Measurements from ENCODE around the gene XIRP1.

The XIRP1 gene

GRCh38 chr3:39190281-39191025 lies 1.9 kb downstream of the XIRP1 start:
- Histone ChIP-seq H3K27ac (ENCODE audit: low read length) (no peak overlapping the region), H3K27me3 (ENCODE audit: low read depth, low read length) (no peaks in the 10 kb centered on the region), H3K4me1 (ENCODE audit: control insufficient read depth in 1 of 2, insufficient read depth in 2 of 2, low read length in 2 of 2) (peaks cover 0 to 5% of the 10 kb centered on the region in 2 donors), H3K9me3 (ENCODE audit: control insufficient read depth in 1 of 2, low read length in 2 of 2) (no peaks in the 10 kb centered on the region), H3K36me3 (ENCODE audit: control insufficient read depth in 1 of 2, insufficient read depth in 2 of 2, low read length in 2 of 2) (no peaks in the 10 kb centered on the region), H3K4me3 (ENCODE audit: low read depth in 1 of 2, low read length in 2 of 2) (no peak overlapping the region)

GRCh38 chr3:39189959-39190269 lies 2.5 kb downstream of the XIRP1 start:
- H3K27ac ChIP-seq (ENCODE audit: low read length): no peak overlapping the region

GRCh38 chr3:39189150-39189958 lies 3.0 kb downstream of the XIRP1 start:
- Histone ChIP-seq H3K9me3 (ENCODE audit: control insufficient read depth in 1 of 2, low read length in 2 of 2) (no peaks in the 10 kb centered on the region), H3K4me1 (ENCODE audit: control insufficient read depth in 1 of 2, insufficient read depth in 2 of 2, low read length in 2 of 2) (peaks cover 0 to 5% of the 10 kb centered on the region in 2 donors), H3K4me3 (ENCODE audit: low read depth in 1 of 2, low read length in 2 of 2) (no peak overlapping the region), H3K27ac (ENCODE audit: low read length) (no peak overlapping the region), H3K36me3 (ENCODE audit: control insufficient read depth in 1 of 2, insufficient read depth in 2 of 2, low read length in 2 of 2) (no peaks in the 10 kb centered on the region), H3K27me3 (ENCODE audit: low read depth, low read length) (no peaks in the 10 kb centered on the region)

More at GRCh38 chr3:39189959-39190269, 2.5 kb downstream of the XIRP1 start:
- Histone ChIP-seq H3K4me1 (ENCODE audit: control insufficient read depth in 1 of 2, insufficient read depth in 2 of 2, low read length in 2 of 2) (peaks cover 0 to 5% of the 10 kb centered on the region in 2 donors), H3K36me3 (ENCODE audit: control insufficient read depth in 1 of 2, insufficient read depth in 2 of 2, low read length in 2 of 2) (no peaks in the 10 kb centered on the region), H3K4me3 (ENCODE audit: low read depth in 1 of 2, low read length in 2 of 2) (no peak overlapping the region), H3K27me3 (ENCODE audit: low read depth, low read length) (no peaks in the 10 kb centered on the region), H3K9me3 (ENCODE audit: control insufficient read depth in 1 of 2, low read length in 2 of 2) (no peaks in the 10 kb centered on the region)

DNA sequence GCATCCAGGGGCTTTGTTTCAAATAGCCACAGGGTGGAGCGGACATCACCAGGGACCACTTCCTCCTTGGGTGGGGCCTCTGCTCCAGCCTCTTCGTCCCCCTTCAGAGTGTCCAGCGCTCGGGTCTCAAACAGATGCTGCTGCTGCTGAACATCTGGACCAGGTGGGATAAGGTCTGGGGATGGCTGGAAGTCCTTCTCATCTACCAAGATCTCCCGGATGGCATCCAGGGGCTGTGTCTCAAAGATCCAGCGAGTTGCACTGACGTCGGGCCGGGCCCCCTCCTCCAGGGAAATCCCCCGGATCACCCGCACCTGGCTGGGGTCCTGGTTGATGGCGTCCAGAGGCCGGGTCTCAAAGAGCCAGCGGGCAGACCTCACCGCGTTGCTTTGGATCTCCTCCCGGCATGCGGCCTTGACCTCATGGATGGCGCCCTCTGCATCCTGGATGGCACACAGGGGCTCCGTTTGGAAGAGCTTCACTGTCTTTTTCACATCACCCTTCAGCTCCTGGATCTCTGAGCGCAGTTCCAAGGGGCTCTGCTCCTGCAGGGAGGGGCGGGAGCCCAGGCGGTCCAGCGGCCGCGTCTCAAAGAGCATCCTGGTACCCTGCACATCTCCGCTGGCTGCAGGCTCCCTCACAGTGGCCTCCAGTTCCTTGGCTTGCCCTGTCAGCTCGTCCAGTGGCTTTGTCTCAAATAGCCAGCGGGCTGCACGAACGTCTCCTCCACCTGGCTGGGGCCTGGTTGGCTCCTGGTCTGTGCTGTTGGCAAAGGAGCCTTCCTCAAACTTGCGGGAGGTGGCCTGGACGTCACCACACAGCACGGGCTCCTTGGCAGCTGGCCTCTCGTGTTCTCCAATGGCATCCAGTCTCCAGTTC lies 3.9 kb downstream of the XIRP1 start:
- no peaks in the 10 kb centered on the region for H3K9me3 ChIP-seq (ENCODE audit: control insufficient read depth in 1 of 2, low read length in 2 of 2)
- H3K4me1 ChIP-seq (ENCODE audit: control insufficient read depth in 1 of 2, insufficient read depth in 2 of 2, low read length in 2 of 2): peaks cover 0 to 10% of the 10 kb centered on the region in 2 donors
- no peak overlapping the region for H3K27ac ChIP-seq (ENCODE audit: low read length)
- no peak overlapping the region for H3K4me3 ChIP-seq (ENCODE audit: low read depth in 1 of 2, low read length in 2 of 2)
- H3K27me3 ChIP-seq (ENCODE audit: low read depth, low read length): no peaks in the 10 kb centered on the region
- no peaks in the 10 kb centered on the region for H3K36me3 ChIP-seq (ENCODE audit: control insufficient read depth in 1 of 2, insufficient read depth in 2 of 2, low read length in 2 of 2)

DNA sequence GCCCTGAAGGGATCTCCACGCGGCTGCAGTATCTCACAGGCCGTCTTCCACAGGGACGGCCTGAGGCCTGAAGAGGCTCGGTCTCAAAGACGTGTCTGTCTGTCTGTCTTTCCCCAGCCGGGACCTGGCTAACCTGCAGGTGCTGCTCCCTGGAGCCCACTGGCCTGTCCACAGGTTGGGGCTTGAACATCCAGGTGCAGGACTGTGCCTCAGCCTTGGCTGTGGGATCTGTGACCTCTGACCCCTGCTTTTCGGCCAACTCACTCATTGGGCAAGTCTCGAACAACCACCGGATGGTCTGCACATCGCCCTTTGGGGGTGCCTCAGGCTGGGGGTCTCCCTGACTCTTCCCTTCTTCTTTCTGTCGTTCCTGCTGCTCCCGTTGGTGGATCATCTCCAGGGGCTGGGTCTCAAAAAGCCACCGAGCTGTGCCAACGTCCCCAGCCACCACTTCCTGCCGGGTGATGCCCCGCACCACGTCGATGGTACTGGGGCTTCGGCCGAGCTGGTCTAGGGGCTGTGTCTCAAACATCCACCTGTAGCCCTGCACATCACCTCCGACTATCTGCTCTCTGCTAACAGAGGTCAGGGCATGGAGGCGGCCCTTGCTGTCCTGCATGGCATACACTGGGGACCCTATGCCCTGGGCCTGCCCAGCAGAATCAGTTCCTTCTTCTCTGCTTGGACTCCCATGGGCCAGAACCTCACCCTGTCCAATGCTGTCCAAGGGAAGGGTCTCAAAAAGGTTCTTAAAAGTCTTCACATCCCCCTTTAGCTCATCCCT lies 4.8 kb downstream of the XIRP1 start:
- H3K36me3 ChIP-seq (ENCODE audit: control insufficient read depth in 1 of 2, insufficient read depth in 2 of 2, low read length in 2 of 2): no peaks in the 10 kb centered on the region
- peaks cover 0 to 16% of the 10 kb centered on the region in 2 donors for H3K4me1 ChIP-seq (ENCODE audit: control insufficient read depth in 1 of 2, insufficient read depth in 2 of 2, low read length in 2 of 2)
- H3K4me3 ChIP-seq (ENCODE audit: low read depth in 1 of 2, low read length in 2 of 2): no peak overlapping the region
- H3K27me3 ChIP-seq (ENCODE audit: low read depth, low read length): no peaks in the 10 kb centered on the region
- H3K9me3 ChIP-seq (ENCODE audit: control insufficient read depth in 1 of 2, low read length in 2 of 2): no peaks in the 10 kb centered on the region
- no peak overlapping the region for H3K27ac ChIP-seq (ENCODE audit: low read length)

DNA sequence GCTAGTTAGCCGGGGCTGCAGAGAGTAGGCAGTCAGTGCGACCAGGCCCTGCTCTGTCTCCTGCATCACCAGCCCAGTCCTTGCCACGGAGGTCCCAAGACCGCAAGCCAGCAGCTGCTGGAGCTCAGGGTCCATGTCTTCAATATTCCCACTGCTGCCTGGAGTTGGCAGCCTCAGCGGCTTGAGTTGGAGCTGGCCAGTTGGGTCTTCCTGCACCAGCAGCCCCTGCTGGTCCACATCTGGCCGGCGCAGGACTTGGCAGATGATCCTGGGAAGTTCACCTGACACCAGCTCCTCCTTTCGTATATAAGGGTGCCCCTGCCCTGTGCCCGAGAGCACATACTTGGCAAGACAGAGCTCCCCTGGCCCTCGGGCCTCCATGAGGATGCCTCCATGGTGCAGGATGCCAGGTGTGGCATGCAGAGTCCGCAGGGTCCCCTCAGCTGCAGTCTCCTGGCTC lies 5.7 kb downstream of the XIRP1 start:
- no peak overlapping the region for H3K27ac ChIP-seq (ENCODE audit: low read length)
- no peaks in the 10 kb centered on the region for H3K27me3 ChIP-seq (ENCODE audit: low read depth, low read length)
- no peaks in the 10 kb centered on the region for H3K36me3 ChIP-seq (ENCODE audit: control insufficient read depth in 1 of 2, insufficient read depth in 2 of 2, low read length in 2 of 2)
- peaks cover 0 to 19% of the 10 kb centered on the region in 2 donors for H3K4me1 ChIP-seq (ENCODE audit: control insufficient read depth in 1 of 2, insufficient read depth in 2 of 2, low read length in 2 of 2)
- no peak overlapping the region for H3K4me3 ChIP-seq (ENCODE audit: low read depth in 1 of 2, low read length in 2 of 2)
- H3K9me3 ChIP-seq (ENCODE audit: control insufficient read depth in 1 of 2, low read length in 2 of 2): no peaks in the 10 kb centered on the region

- Histone ChIP-seq H3K4me3 (ENCODE audit: low read depth in 1 of 2, low read length in 2 of 2) (no peak overlapping the region), H3K36me3 (ENCODE audit: control insufficient read depth in 1 of 2, insufficient read depth in 2 of 2, low read length in 2 of 2) (no peaks in the 10 kb centered on the region), H3K27me3 (ENCODE audit: low read depth, low read length) (no peaks in the 10 kb centered on the region), H3K27ac (ENCODE audit: low read length) (no peak overlapping the region), H3K4me1 (ENCODE audit: control insufficient read depth in 1 of 2, insufficient read depth in 2 of 2, low read length in 2 of 2) (peaks cover 0 to 19% of the 10 kb centered on the region in 2 donors), H3K9me3 (ENCODE audit: control insufficient read depth in 1 of 2, low read length in 2 of 2) (no peaks in the 10 kb centered on the region)
Observed at GRCh38 chr3:39185959-39186691, 6.3 kb downstream of the XIRP1 start.

DNA sequence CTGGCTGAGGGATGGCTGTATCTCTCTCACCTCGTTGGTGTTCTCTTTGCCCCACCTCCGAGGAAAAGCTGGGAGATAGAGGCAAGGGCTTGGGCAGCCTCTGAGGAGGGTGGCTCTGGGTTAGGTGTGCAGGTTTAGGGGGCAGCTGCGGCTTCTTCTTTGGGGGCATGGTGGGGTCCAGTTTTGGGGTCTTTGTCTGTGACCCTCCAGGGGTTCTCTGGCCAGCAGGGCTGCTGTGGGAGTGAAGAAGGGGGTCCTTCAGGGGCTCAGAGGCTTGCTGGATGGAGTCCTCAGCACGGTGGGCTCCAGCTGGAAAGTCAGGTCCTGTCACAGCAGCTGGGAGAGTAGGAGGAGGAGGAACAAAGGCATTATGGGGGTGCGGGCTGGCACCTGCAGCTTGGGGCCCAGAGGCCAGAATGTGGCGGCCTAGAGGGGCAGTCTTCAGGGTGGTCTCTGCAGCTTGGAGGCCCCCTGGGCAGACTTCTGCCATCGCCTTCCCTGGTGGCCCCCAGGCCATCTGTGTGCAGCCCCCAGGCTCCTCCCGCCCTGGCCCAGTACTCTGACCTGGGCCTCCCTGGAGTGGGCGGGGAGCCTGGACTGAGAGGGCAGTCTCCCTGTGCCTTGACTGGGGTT lies 7.0 kb downstream of the XIRP1 start:
- Histone ChIP-seq H3K27ac (ENCODE audit: low read length) (no peak overlapping the region), H3K4me3 (ENCODE audit: low read depth in 1 of 2, low read length in 2 of 2) (no peak overlapping the region), H3K27me3 (ENCODE audit: low read depth, low read length) (no peaks in the 10 kb centered on the region), H3K9me3 (ENCODE audit: control insufficient read depth in 1 of 2, low read length in 2 of 2) (no peaks in the 10 kb centered on the region), H3K36me3 (ENCODE audit: control insufficient read depth in 1 of 2, insufficient read depth in 2 of 2, low read length in 2 of 2) (no peaks in the 10 kb centered on the region), H3K4me1 (ENCODE audit: control insufficient read depth in 1 of 2, insufficient read depth in 2 of 2, low read length in 2 of 2) (peaks cover 1 to 19% of the 10 kb centered on the region in 2 donors)

- Histone ChIP-seq H3K4me3 (ENCODE audit: low read depth in 1 of 2, low read length in 2 of 2) (no peak overlapping the region), H3K27me3 (ENCODE audit: low read depth, low read length) (no peaks in the 10 kb centered on the region), H3K36me3 (ENCODE audit: control insufficient read depth in 1 of 2, insufficient read depth in 2 of 2, low read length in 2 of 2) (no peaks in the 10 kb centered on the region), H3K27ac (ENCODE audit: low read length) (no peak overlapping the region), H3K9me3 (ENCODE audit: control insufficient read depth in 1 of 2, low read length in 2 of 2) (no peaks in the 10 kb centered on the region), H3K4me1 (ENCODE audit: control insufficient read depth in 1 of 2, insufficient read depth in 2 of 2, low read length in 2 of 2) (peaks cover 6 to 15% of the 10 kb centered on the region in 2 donors)
Observed at GRCh38 chr3:39184968-39185285, 7.5 kb downstream of the XIRP1 start.

Data from muscle layer of duodenum (tissue), 2 donors.